GM21619 (cell line): Measurements from ENCODE around the gene ROPN1B.
"Not testable (repeated sequence)": the region's sequence is repeated elsewhere in the genome, so short reads cannot be mapped to it uniquely, and the experiment has no call there.

Experiments used
- ATAC-seq: cut with Tn5 transposase; IDR thresholded peaks from one replicate; pipeline ENCODE4 v1.9.1; 2021; ENCODE audit not compliant: unreplicated experiment

ROPN1B gene

DNA sequence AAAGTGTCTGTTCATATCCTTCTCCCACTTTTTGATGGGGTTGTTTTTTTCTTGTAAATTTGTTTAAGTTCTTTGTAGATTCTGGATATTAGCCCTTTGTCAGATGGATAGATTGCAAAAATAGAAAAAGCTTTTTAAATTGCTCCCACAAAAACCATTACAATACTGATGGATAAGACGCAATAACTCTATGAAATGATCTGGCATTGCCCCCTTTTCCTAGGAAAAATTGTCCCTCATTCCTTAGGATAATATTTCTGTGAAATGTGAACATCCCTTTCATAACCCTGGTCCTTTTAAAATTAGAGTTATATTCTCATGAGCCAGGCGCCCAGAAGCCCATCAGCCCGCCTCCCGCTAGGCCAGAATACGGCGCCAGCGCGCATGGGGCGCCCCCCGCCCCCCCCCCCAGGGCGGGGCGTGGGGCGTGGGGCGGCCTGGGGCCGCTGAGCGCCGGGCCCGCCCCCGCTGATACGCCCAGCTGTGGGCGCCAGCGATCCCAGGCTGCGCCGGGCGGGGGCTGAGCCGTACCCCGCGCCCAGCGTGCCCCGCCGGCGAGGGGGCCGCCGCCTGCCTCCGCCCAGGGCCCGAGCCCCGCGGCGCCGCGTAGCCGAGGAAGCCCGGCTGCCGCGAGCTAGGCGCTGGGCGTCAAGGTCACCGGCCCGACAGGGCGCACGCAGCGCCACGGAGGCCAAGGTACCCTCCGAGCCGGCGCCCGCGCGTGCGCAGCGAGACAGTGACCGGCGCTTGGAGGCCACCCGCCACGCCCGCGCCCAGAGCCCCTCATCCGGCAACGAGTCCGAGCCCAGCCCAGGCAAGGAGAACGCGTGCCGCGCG, 11.1 kb upstream of the ROPN1B start:
- no peak for ATAC-seq

DNA sequence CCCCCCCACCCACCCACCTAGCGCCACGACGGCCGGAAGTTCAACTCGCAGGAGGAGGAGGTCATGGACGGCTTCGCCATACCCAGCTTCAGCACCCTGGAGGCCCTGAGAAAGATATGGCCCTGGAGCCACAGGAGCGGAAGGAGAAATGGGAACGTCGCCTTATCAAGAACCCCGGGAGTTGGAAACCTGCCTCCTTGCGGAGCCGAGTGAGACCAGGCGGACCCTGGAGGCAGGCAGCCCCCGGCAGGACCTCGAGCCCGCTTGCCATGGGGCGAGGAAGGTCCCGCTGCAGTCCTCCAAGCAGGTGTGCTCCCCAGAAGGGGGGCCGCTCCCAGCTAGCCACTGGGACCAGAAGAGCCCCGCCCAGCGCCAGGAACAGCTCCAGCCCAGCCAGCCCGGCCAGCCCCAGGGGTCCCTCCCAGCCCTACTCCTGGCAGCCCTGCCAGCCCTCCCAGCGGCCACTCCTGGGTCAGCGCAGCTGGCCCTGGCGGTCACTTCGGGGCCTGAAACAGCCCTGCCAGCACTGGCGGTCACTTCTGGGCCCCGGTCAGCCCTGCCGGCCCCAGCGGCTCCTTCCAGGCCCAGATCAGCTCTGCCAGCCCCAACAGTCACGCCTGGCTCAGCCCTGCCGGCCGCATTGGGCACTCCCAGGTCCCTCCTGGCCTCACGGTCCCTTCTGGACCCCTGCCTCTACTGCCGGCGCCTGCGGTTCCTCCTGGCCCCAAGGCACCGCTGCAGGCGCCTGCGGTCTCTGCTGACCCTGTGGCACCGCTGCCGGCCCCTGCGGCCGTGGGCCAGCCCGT, 10.3 kb upstream of the ROPN1B start:
- no peak for ATAC-seq

DNA sequence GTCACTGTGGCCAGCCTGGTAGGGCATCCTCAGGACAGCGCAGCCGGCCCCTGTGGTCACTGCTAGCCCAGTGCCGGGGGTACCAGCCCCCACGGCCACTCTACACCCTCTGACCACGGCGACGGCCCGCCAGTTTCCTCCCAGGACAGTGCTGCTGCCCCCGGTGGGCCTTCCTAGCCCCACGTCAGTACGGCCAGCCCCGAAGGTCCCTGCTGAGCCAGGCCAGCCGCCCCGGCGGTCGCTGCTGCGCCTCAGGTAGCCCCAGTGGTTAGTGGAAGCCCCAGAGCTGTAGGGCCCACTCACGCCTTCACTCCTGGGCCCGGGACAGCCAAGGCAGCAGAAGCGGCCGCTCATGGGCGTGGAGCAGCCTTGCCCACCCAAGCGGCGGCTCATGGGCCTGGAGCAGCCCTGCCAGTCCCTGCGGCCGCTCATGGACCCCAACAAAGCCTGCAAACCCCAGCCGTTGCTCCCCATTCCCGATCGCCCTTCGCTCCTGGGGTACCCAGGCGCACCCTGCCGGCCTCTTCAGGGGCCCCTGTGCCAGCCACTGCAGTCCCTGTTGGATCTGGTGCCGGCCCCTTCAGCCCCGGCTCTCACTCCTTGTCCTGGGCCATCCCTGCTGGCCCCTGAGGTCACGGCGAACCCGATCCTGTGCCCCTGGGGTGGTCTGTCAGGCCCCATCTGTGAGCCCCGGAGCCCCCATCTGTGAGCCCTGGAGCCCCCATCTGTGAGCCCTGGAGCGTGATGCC, 9.5 kb upstream of the ROPN1B start:
- ATAC-seq = no peak

DNA sequence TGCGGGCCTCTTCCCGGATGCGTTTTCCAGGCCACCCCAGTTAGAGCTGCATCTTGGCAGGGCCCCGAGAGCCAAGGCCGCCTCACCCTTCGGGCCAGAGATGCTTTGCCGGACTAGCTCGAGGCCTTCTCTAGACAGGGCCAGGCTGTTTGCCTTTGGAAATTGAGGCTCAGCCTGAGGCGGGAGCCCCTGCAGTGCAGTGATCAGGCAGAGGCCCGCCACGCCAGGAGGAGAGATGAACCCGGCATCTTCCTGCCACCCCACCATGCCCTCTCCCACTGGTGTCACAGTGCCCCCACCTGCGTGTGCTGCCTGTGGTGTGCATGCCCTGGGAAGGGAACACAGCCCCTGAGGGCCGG, 8.9 kb upstream of the ROPN1B start:
- no peak for ATAC-seq

DNA sequence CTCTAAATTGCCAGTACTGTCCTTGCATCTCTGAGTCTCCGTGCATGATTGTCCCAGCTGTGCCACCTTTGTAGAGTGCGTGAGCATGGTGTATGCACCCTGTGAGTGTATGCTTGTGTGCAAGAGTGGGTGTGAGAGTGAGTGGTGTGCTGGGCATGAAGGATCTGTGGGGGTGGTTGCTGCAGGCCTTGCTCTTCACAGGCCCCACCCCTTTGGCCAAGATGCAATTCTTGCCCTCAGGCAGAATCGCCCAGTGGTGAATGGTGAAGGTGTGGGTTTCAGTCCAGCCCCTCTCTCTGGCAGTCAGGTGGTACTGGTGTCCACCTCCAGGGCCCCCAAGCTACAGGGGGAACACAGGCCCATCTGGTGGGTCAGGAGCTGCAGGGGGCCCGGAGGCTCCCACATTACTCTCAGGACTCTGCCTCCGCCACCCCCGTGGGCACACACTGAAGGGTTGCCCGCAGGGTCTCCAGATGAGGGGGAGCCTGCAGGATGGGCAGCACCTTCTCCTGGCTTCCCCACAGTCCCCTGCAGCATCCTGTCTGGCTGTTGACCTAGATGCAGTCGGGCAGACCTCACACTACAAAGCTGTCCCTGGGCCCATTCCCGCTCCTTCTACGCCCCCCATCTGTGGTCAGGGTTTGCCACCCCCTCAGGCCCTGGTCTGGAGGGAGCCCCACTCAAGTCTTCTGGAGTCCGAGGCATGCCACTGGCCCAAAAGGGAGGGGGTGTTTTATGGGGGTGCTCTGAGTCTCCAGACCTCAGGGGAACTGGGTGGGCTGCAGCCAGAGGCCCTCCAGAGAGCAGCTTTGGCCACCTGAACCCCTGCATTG, 8.3 kb upstream of the ROPN1B start:
- no peak for ATAC-seq

DNA sequence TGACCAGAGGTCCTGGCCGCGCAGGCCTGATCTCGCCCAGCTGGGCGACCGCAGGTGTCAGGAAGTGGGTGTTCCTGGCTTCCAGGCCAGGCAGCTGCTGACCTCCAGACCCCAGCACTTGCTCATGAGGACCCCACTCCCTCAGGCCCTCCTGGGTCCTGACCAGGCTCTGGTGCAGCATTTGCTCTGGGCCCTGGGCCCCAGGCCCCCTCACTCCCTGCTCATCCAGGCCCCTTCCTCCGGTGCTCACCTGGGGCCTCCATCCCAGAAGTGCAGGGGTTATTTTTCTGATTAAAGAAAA, 7.7 kb upstream of the ROPN1B start:
- ATAC-seq = no peak

DNA sequence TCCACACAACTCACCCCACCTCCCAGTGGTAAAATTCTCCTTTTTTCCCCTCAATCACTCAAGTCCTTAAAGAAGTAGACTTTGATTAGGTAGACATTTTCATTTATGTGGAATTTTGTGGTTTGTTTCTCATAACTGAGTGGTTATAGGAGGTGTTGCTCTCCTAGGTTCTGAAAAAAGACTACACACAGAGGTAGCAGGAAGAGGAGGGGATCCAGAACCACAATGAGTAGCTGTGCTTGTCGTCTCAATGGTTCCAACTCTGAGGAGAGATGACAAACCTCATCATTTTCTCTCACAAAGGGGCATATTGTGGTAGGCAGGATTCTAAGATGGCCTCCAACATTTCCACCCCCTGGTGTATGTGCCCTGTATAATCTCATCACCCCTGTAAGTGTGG, 5.1 kb upstream of the ROPN1B start:
- not testable (repeated sequence) for ATAC-seq

DNA sequence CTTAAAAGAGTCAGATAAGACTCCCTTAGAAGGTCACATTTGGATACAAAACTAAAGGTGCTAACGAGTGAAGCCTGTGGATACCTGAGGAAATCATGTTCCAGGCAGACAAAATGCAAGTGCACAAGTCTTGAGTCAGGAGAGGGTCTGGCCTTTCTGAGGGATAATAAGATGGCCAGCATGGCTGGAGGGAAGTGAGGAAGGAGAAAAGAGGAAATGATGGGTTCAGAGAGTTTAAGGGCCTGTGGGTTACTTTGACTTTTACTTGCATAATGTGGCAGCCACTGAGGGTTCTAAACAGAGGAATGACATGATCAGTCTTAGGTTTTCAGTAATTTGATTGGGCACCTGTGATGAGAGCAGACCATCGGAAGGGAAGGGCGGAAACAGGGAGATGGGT, 3.5 kb upstream of the ROPN1B start:
- no peak for ATAC-seq

DNA sequence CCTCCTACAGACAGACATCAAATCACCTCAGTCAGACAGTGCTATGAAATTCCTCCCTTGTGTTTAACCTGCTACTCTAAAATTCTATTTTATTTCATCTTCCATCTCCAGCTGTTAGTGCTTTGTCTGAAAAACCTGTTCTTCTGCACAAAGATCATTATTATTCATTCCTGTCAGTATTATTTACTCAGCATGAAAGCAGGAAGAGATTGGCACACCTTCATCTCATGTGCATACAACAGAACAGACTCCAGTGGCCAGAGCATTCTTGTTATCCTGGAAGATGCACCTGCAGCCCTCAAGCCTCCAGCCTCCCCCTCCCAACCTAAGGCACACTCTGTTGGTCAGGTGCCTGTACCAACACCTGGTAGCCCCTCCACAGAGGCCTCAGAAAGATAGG, 1.8 kb upstream of the ROPN1B start:
- no peak for ATAC-seq

DNA sequence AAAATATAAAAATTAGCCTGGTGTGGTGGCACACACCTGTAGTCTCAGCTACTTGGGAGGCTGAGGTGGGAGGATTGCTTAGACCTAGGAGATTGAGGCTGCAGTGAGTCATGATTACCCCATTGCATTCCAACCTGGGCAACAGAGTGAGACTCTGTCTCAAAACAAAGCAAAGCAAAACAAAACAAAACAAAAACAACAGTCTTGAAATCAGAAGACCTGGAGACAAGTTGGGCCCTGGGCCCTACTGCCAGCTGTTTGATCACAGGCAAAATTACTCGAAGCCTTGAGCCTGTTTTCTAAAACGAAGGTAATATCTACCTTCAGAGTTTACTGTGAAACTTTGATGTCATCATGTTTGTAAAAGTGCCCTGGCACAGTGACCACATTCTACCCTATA, 857 bp upstream of the ROPN1B start:
- not testable (repeated sequence) for ATAC-seq

DNA sequence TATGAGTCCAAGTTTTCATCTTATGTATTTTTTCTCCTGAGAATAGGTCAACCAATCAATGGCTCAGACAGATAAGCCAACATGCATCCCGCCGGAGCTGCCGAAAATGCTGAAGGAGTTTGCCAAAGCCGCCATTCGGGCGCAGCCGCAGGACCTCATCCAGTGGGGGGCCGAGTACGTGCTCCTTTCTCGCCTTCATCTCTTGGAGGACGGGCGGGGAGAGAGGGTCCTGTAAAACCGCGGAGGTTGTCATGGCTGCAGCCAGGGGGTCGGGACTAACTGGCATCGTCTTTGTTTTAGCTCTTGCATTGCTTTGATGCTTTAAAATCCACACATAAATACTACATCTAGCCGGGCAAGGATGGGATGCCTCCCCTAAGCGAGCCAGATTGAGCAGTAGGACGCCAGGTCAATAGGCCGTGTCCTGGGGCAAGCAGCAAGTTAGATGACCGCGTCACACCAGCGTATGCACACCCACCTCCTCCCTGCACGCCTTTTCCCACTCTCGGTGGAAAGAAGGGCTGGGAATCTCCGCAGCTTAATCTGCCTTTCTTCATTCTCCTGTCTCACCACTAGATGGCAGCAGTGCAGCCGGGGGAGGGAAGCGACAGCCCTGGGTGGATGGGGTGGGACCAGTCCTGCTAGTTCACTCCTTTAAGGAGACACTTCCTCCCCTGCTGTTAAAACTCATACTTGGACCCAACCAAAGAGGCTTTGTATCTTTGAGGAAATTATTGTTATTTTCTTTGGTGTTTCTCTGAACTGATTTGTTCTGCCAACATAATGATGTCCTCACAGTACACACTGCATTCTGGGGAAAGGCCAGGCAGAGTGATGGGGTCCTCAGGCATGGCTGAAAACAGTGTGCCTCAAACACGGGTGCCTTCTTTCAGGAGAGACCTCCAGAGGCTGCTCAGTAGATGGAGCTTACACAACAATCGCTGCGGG, 3.3 kb downstream of the ROPN1B start:
- not testable (repeated sequence) for ATAC-seq

DNA sequence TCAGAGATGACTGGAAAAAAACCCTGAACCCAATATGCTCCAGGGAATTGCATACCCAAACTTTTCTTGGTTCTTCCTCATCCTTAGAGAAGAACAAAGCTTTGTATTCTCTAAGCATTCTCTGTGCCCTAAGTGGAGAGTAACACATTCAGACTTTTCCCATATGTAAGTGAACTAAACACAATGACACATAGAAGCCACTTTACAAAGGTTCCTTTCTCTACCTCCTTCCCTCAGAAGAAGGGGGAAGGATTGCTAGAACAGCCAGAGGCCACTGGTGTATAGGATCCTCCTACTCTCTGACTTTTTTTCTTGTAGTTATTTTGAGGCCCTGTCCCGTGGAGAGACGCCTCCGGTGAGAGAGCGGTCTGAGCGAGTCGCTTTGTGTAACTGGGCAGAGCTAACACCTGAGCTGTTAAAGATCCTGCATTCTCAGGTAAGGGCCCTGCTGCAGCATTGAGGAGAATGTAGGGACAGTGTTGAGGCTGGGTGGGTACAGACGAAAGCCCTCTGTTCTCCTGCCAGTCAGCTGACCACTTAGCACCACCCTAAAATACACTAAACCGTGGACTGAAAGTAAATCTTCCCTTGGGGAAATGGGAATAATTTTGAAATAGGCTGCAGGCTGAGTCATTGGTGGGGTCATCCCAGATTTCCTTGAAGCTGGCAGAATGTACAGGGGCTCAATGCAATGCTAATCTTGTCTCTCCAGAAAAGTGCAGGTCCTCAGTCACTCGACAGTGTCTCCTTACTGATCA, 6.4 kb downstream of the ROPN1B start:
- not testable (repeated sequence) for ATAC-seq

DNA sequence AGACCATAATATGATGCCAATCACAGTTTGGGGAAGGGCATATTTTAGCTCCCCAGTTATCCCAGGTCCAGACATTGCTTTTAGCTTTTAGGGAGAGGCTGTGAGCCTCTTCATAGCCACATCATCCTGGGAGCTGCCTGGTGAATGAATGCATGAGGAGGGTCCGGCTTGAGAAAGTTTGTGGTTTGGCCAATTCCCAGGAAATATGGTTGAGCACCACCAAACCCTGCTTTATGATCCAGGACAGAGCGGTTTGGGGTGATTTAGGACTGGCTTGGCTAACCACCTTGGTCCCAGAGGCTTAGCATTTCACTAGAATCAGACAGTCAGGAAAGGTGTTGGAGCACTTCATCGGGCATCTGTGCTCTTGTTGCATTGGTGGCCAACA, 7.0 kb downstream of the ROPN1B start:
- not testable (repeated sequence) for ATAC-seq

DNA sequence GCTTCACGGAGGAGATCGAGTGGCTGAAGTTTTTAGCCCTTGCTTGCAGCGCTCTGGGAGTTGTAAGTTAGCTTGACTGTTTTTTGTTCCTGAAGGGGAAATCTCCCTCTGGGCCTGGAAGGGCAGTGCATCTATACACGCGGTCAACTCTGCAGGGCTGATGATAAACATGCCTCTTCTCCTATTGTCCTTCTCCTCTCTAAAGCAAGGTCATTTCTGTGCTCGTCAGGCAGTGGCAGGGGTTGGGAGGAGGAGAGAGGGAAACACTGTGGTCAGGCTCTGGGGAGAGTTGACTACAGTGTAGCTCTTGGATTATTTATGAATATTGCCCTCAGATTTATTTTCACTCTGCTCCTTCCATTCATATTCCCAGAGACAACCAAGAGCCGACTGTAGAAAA, 8.1 kb downstream of the ROPN1B start:
- not testable (repeated sequence) for ATAC-seq

DNA sequence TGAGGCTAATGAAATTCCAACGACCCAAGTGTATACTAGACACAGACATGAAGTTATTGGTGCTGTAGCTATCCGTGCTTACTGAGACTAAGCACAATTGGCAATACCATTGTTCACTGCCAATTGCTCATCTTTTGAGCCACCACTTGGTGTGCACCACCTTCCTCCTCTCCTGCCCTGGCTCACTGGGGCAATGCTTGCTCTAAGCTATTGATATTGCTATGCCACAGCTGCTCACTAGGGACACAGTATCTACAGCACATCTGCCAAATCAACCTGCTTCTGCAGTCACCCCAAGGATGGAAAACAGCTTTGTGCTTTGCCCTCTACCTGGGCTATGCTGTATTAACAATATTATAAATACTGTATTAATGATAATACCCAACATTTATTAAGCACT, 16.0 kb downstream of the ROPN1B start:
- not testable (repeated sequence) for ATAC-seq

DNA sequence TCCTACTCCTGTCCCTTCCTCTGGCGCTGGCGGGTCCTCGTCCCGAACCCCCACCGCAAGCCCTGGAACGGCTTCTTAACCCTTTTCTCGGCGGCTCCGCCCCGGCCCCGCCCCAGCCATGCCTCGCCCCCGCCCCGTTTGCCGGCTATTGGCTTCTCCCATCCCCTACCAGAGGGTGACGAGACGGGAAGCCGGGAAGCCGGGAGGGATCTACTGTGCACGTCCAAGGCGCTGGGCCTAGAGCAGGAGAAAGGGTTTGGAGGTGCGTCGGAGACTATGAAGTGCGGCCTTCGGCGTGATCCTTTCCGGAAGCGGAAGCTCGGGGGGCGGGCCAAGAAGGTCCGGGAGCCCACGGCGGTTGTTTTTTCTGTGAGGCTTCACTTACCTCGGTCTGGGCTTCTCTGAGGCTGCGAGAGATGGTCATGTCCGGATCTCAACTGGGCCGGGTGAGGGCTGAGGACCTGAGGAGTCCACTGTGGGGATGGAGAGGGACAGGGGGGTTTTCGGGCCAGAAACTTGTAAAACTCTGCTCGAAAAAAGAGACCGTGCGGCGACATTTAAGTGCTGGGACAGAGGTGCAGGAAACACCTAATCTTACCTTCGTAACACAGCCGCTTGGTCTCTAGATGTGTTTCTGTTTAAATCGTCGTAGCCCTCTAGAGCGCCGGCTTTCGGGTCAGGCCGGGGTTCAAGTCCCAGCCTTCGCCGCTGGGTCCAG, 21.4 kb downstream of the ROPN1B start:
- peak; percentile 80 for ATAC-seq

DNA sequence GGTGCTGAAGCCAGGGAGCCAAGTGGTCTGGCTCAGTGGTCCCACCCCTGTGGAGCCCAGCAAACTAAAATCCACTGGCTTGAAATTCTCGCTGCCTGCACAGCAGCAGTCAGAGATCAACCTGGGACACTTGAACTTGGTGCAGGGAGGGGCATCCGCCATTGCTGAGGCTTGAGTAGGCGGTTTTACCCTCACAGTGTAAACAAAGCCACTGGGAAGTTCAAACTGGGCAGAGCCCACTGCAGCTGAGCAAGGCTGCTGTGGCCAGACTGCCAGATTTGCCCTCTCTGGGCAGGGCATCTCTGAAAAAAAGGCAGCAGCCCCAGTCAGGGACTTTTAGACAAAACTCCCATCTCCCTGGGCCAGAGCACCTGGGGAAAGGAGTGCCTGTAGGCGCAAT, 27.8 kb downstream of the ROPN1B start:
- not testable (repeated sequence) for ATAC-seq

DNA sequence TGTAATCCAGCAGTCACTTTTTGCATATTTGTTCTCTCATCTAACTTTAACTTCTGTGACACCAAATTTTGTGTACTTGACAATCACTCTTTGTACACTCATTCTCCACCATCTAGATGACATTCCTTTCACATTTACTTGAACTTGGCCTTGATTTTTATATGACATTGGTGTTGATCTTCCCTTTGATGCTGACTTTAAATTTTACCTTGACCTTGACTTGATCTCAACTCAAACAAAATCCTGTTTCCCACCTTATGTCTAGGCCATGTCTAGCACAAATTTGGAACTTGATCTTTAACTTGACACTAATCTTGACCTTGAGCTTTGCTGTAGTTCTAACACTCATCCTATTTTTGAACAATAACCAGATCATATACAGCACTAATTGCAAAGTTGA, 33.2 kb downstream of the ROPN1B start:
- ATAC-seq = no peak
